Measurements from ENCODE around the gene CNOT4.

The CNOT4 gene

GRCh38 chr7:135328526-135328925 lies 181.4 kb downstream of the CNOT4 start:
- peaks cover 13% of the 10 kb centered on the region for H3K27me3 ChIP-seq (ENCODE audit: low read depth, low read length)
- TF ChIP-seq EZH2phosphoT487 (IDR thresholded peaks at IDR 0.05; ENCODE audit: low read depth) (no peak), CTCF (IDR thresholded peaks at IDR 0.05; ENCODE audit: low read depth, low read length) (no peak)
- H3K9me3 ChIP-seq (ENCODE audit: insufficient read depth, low read length): no peaks in the 10 kb centered on the region
- H3K9ac ChIP-seq (ENCODE audit: low read length): no peak overlapping the region
- no peak overlapping the region for H2AFZ ChIP-seq (ENCODE audit: low read depth, low read length)
- H4K20me1 ChIP-seq (ENCODE audit: insufficient read depth, low read length): no peaks in the 10 kb centered on the region
- H3K4me1 ChIP-seq (ENCODE audit: low read length): no peaks in the 10 kb centered on the region
- H3K4me2 ChIP-seq (ENCODE audit: low read length): no peak overlapping the region
- H3K79me2 ChIP-seq (ENCODE audit: low read length): no peaks in the 10 kb centered on the region
- no peaks in the 10 kb centered on the region for H3K36me3 ChIP-seq (replicated peaks; ENCODE audit: low read depth, low read length)
- no peak overlapping the region for H3K4me3 ChIP-seq (ENCODE audit: low read length)
- no peak overlapping the region for H3K27ac ChIP-seq (ENCODE audit: low read length)

GRCh38 chr7:135328053-135328452 lies 181.8 kb downstream of the CNOT4 start:
- Histone ChIP-seq H3K27me3 (ENCODE audit: low read depth, low read length) (peaks cover 13% of the 10 kb centered on the region), H3K4me1 (ENCODE audit: low read length) (no peaks in the 10 kb centered on the region), H3K27ac (ENCODE audit: low read length) (no peak overlapping the region), H3K4me3 (ENCODE audit: low read length) (no peak overlapping the region), H3K9me3 (ENCODE audit: insufficient read depth, low read length) (no peaks in the 10 kb centered on the region), H3K9ac (ENCODE audit: low read length) (no peak overlapping the region), H2AFZ (ENCODE audit: low read depth, low read length) (no peak overlapping the region), H4K20me1 (ENCODE audit: insufficient read depth, low read length) (no peaks in the 10 kb centered on the region), H3K4me2 (ENCODE audit: low read length) (no peak overlapping the region), H3K36me3 (replicated peaks; ENCODE audit: low read depth, low read length) (no peaks in the 10 kb centered on the region), H3K79me2 (ENCODE audit: low read length) (no peaks in the 10 kb centered on the region)
- TF ChIP-seq CTCF (IDR thresholded peaks at IDR 0.05; ENCODE audit: low read depth, low read length) (no peak), EZH2phosphoT487 (IDR thresholded peaks at IDR 0.05; ENCODE audit: low read depth) (no peak)

GRCh38 chr7:135327458-135327857 lies 182.4 kb downstream of the CNOT4 start:
- no peaks in the 10 kb centered on the region for H3K36me3 ChIP-seq (replicated peaks; ENCODE audit: low read depth, low read length)
- H3K27me3 ChIP-seq (ENCODE audit: low read depth, low read length): peaks cover 13% of the 10 kb centered on the region
- H3K4me1 ChIP-seq (ENCODE audit: low read length): no peaks in the 10 kb centered on the region
- H4K20me1 ChIP-seq (ENCODE audit: insufficient read depth, low read length): no peaks in the 10 kb centered on the region
- H2AFZ ChIP-seq (ENCODE audit: low read depth, low read length): no peak overlapping the region
- H3K79me2 ChIP-seq (ENCODE audit: low read length): no peaks in the 10 kb centered on the region
- no peak overlapping the region for H3K9ac ChIP-seq (ENCODE audit: low read length)
- H3K4me3 ChIP-seq (ENCODE audit: low read length): no peak overlapping the region
- TF ChIP-seq EZH2phosphoT487 (IDR thresholded peaks at IDR 0.05; ENCODE audit: low read depth): no peak
- TF ChIP-seq CTCF (IDR thresholded peaks at IDR 0.05; ENCODE audit: low read depth, low read length): no peak
- H3K4me2 ChIP-seq (ENCODE audit: low read length): no peak overlapping the region
- no peak overlapping the region for H3K27ac ChIP-seq (ENCODE audit: low read length)
- H3K9me3 ChIP-seq (ENCODE audit: insufficient read depth, low read length): no peaks in the 10 kb centered on the region

- Histone ChIP-seq H3K27ac (ENCODE audit: low read length) (no peak overlapping the region), H3K36me3 (replicated peaks; ENCODE audit: low read depth, low read length) (no peaks in the 10 kb centered on the region), H3K9me3 (ENCODE audit: insufficient read depth, low read length) (no peaks in the 10 kb centered on the region), H2AFZ (ENCODE audit: low read depth, low read length) (no peak overlapping the region), H3K4me3 (ENCODE audit: low read length) (no peak overlapping the region), H4K20me1 (ENCODE audit: insufficient read depth, low read length) (no peaks in the 10 kb centered on the region), H3K4me1 (ENCODE audit: low read length) (no peaks in the 10 kb centered on the region), H3K27me3 (ENCODE audit: low read depth, low read length) (peaks cover 13% of the 10 kb centered on the region), H3K79me2 (ENCODE audit: low read length) (no peaks in the 10 kb centered on the region), H3K9ac (ENCODE audit: low read length) (no peak overlapping the region), H3K4me2 (ENCODE audit: low read length) (no peak overlapping the region)
- TF ChIP-seq CTCF (IDR thresholded peaks at IDR 0.05; ENCODE audit: low read depth, low read length): no peak
- no peak for TF ChIP-seq EZH2phosphoT487 (IDR thresholded peaks at IDR 0.05; ENCODE audit: low read depth)
These were observed 183.1 kb downstream of the CNOT4 start for GRCh38 chr7:135326636-135327280.
